Vagina (tissue), 2 donors: ENCODE data around the gene DCAKD. TPM values are rescaled to one million over a fixed set of nuclear protein-coding genes. Genes with fewer than 3 reads are reported as not detected.

ENCODE experiments used
- DNase-seq, 2 donors: peaks; one replicate each; pipeline ENCODE4 v3.0.0-alpha.2; 2017; ENCODE audit errors: extremely low spot score in 2 of 2
- H3K27ac ChIP-seq: fragments of 200-600 bp; sonication (generic); one replicate; pipeline ENCODE4 v1.5.1; 2019
- H3K27me3 ChIP-seq: fragments of 200-600 bp; sonication (generic); one replicate; pipeline ENCODE4 v1.5.1; 2019
- H3K36me3 ChIP-seq, 2 donors: fragments of 200-600 bp; sonication (generic); one replicate each; pipeline ENCODE4 v1.5.1; 2017 to 2019
- H3K4me1 ChIP-seq: fragments of 200-600 bp; sonication (generic); one replicate; pipeline ENCODE4 v1.5.1; 2019
- H3K4me3 ChIP-seq, 2 donors: fragments of 200-600 bp; sonication (generic); 1 replicate in 1 of 2; 2 replicates in 1 of 2; pipeline ENCODE4 v1.5.1; 2016 to 2019
- H3K9me3 ChIP-seq: fragments of 200-600 bp; sonication (generic); one replicate; pipeline ENCODE4 v1.5.1; 2019
- POLR2A ChIP-seq, 2 donors: fragments of 450-650 bp; IDR thresholded peaks; one replicate each; pipeline ENCODE4 v1.6.1; 2017; ENCODE audit warnings: antibody characterized with exemption in 2 of 2, mild to moderate bottlenecking in 2 of 2, moderate library complexity in 2 of 2
- POLR2AphosphoS5 ChIP-seq, 2 donors: sonication (generic); formaldehyde crosslinking; IDR thresholded peaks; one replicate each; pipeline ENCODE4 v1.9.0; 2017; ENCODE audit warnings: antibody characterized with exemption in 2 of 2, mild to moderate bottlenecking in 2 of 2, low read depth in 1 of 2; ENCODE audit not compliant: insufficient read depth in 1 of 2
- intact Hi-C: fragments of 100-400 bp; cut with DNase I; formaldehyde crosslinking; loops from one replicate; pipeline ENCODE4 v1.15.1; 2023
- total RNA-seq: library from RNA; depleted of rRNA; stranded (reverse); fragments of >200 nt; gene quantifications from one replicate; pipeline ENCODE4 v1.2.3, GENCODE V29; 2016
- TF ChIP-seq, protein P1 (sequence below), 3 experiments: fragments of 450-650 bp in 2 of 3; fragments of 200-600 bp in 1 of 3; sonication (generic) in 1 of 3; IDR thresholded peaks; one replicate each; pipeline ENCODE4 v1.5.1; 2017 to 2019; ENCODE audit warnings: antibody characterized with exemption in 3 of 3, mild to moderate bottlenecking in 2 of 3, moderate library complexity in 2 of 3

DCAKD gene
- total RNA-seq, 1 donor from 2014 or later, result 54.5 TPM

DNA sequence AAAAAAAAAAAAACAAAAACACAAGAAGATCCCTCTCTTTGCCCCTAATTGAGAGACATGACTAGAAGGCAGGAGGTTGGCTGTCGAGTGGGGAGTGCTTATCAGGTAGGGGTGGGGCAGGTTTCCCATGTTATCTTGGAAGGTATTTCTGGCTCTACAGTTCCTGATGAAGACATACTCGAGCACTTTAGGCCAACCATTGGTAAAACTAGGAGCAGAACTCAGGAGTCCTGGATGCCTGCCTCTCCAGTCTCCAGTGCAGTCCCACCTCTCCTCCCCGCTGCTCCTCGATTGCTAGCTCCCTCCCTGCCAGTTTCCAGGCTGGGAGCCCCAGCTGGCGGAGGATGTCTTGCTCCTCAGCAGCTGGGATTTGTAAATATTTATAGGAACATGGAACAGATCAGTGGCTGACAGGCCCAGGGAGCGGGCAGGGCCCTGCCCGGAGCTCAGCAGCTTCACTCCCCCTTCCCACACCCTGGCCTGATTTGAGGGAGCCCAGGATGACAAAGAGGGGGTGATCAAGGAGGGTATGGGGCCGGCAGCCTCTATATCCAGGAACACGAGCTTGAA lies 71.9 kb downstream of the DCAKD start:
- TF ChIP-seq POLR2A (IDR thresholded peaks at IDR 0.05) (no peak), POLR2AphosphoS5 (IDR thresholded peaks at IDR 0.05; ENCODE audit: insufficient read depth in 1 of 2, low read depth in 1 of 2) (peak in 1 of 2 donors; percentile 71)
- TF ChIP-seq, protein P1, sequence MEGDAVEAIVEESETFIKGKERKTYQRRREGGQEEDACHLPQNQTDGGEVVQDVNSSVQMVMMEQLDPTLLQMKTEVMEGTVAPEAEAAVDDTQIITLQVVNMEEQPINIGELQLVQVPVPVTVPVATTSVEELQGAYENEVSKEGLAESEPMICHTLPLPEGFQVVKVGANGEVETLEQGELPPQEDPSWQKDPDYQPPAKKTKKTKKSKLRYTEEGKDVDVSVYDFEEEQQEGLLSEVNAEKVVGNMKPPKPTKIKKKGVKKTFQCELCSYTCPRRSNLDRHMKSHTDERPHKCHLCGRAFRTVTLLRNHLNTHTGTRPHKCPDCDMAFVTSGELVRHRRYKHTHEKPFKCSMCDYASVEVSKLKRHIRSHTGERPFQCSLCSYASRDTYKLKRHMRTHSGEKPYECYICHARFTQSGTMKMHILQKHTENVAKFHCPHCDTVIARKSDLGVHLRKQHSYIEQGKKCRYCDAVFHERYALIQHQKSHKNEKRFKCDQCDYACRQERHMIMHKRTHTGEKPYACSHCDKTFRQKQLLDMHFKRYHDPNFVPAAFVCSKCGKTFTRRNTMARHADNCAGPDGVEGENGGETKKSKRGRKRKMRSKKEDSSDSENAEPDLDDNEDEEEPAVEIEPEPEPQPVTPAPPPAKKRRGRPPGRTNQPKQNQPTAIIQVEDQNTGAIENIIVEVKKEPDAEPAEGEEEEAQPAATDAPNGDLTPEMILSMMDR (IDR thresholded peaks at IDR 0.05), result no peak
- peak overlapping the region; percentile 78 for H3K27ac ChIP-seq
- peaks cover 46% of the 10 kb centered on the region for H3K4me1 ChIP-seq
- H3K9me3 ChIP-seq, result no peaks in the 10 kb centered on the region
- H3K4me3 ChIP-seq, result no peak overlapping the region
- DNase-seq, result no peak
- intact Hi-C loops, result no loop called here
- H3K36me3 ChIP-seq, result no peaks in the 10 kb centered on the region
- no peaks in the 10 kb centered on the region for H3K27me3 ChIP-seq

DNA sequence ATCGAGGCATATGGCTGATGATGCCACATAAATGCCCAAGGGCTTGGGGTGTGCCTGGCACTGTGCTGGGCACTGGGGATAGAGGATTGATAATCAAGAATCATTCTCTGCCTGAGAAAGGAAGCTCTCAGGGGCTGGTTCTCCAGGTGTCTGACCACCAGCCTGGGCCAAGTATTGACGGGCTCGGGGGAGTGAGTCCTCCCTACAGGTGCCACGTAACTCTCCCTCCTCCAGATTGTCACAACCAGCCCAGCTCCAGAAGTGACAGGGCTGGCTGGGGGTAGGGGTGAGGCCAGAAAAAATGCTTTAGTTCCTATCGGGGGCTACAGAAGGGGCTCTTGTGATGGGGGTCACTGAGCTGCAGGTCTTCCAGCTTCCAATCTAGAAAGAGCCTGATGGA lies 72.6 kb downstream of the DCAKD start:
- H3K4me1 ChIP-seq, result peaks cover 46% of the 10 kb centered on the region

DNA sequence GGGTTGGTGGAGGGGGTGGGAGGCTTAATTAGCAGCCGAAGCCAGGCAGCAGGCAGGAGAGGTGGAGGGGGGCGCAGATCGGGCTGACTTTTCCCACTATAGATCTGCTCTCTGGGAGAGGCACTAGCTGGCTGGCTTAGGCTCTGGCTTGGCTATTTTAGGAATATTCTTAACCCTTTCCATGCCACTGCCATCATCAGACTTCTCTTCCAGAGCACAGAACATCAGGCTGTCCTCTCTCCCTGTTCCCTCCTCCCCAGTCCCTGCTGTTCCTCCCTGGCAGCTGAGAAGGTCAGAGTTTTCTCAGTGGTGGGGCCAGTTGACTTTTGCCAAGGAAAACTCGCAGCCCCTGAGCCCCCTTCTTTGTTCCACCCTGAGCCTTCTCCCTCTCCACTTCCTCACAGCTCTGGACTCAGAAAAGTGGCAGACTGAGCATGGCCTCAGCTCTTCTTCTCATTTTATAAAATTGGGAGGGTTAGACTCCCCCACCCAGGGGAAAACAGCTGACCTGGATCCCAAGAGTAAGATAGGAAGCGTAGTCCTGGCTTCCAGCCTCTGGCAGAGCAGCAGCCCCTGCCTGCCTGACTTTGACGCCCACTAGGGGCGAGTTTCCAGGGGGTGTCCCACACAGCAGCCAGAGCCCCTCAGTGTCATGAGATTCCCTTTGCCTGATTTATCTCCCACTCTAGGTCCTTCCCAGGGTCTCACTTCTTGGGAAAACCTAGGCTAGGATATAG lies 73.5 kb downstream of the DCAKD start:
- Histone ChIP-seq H3K36me3 (no peaks in the 10 kb centered on the region), H3K4me3 (no peak overlapping the region), H3K27ac (peak overlapping the region; percentile 78), H3K4me1 (peaks cover 46% of the 10 kb centered on the region), H3K9me3 (no peaks in the 10 kb centered on the region), H3K27me3 (no peaks in the 10 kb centered on the region)
- no peak for DNase-seq
- intact Hi-C loops, result no loop called here
- TF ChIP-seq, protein P1 (IDR thresholded peaks at IDR 0.05), result no peak
- no peak for TF ChIP-seq POLR2AphosphoS5 (IDR thresholded peaks at IDR 0.05; ENCODE audit: insufficient read depth in 1 of 2, low read depth in 1 of 2)

More for the DNA sequence above, 72.6 kb downstream of the DCAKD start:
- TF ChIP-seq POLR2A (IDR thresholded peaks at IDR 0.05) (no peak), POLR2AphosphoS5 (IDR thresholded peaks at IDR 0.05; ENCODE audit: insufficient read depth in 1 of 2, low read depth in 1 of 2) (no peak)
- TF ChIP-seq, protein P1 (IDR thresholded peaks at IDR 0.05), result no peak
- intact Hi-C loops, result no loop called here
- no peaks in the 10 kb centered on the region for H3K27me3 ChIP-seq
- no peak overlapping the region for H3K4me3 ChIP-seq
- no peak for DNase-seq
- no peaks in the 10 kb centered on the region for H3K9me3 ChIP-seq
- H3K27ac ChIP-seq, result peak overlapping the region; percentile 78
- no peaks in the 10 kb centered on the region for H3K36me3 ChIP-seq

DNA sequence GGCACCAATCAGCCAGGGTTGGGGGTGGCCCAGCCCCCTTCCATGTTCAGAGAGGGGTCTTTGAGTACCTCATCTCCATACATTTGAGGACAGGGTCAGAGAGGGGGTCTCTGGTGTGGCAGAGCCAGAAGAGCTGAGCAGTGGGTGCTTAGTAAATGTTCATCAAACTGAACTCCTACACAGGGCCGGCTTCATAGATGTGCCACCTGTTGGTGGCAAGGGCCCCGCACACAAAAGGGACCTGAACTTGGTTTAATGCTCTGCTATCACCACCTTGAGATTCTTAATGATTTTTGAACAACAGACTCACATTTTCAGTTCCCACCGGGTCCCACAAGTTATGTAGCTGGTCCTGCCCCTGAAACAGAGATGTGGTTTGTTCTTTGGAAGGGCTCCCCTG lies 74.4 kb downstream of the DCAKD start:
- no peaks in the 10 kb centered on the region for H3K27me3 ChIP-seq
- TF ChIP-seq POLR2AphosphoS5 (IDR thresholded peaks at IDR 0.05; ENCODE audit: insufficient read depth in 1 of 2, low read depth in 1 of 2), result no peak
- TF ChIP-seq, protein P1 (IDR thresholded peaks at IDR 0.05), result no peak
- no peak for TF ChIP-seq POLR2A (IDR thresholded peaks at IDR 0.05)
- H3K4me3 ChIP-seq, result no peak overlapping the region
- intact Hi-C loops, result no loop called here
- no peak for DNase-seq
- H3K36me3 ChIP-seq, result no peaks in the 10 kb centered on the region
- peaks cover 45% of the 10 kb centered on the region for H3K4me1 ChIP-seq
- H3K27ac ChIP-seq, result peak overlapping the region; percentile 59
- no peaks in the 10 kb centered on the region for H3K9me3 ChIP-seq

DNA sequence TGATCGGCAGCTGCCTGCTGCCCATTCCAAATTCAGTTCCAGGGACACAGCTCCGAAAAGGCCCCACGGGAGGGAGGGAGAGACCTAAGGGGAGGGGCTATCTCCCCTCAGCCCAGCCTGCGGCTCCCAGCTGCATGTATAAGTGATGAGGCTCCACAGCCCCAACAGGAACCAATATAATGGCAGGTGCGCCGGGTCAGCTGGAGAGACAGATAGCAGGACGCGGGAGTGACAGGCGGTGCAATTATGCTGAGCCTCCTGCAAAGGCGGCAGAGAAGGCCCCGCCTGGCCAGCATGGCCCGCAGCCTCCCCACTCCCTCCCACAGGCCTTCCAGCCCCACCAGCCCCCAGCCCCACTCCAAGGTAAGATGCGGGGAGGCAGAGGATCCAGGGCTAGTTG lies 75.2 kb downstream of the DCAKD start:
- Histone ChIP-seq H3K9me3 (no peaks in the 10 kb centered on the region), H3K4me3 (no peak overlapping the region), H3K27ac (no peak overlapping the region), H3K36me3 (no peaks in the 10 kb centered on the region), H3K4me1 (peaks cover 37% of the 10 kb centered on the region), H3K27me3 (no peaks in the 10 kb centered on the region)
- intact Hi-C loops, result no loop called here
- TF ChIP-seq, protein P1 (IDR thresholded peaks at IDR 0.05), result no peak
- TF ChIP-seq POLR2AphosphoS5 (IDR thresholded peaks at IDR 0.05; ENCODE audit: insufficient read depth in 1 of 2, low read depth in 1 of 2) (no peak), POLR2A (IDR thresholded peaks at IDR 0.05) (no peak)
- DNase-seq, result no peak
